ENCODE measurements around the gene HCN2.

DNA sequence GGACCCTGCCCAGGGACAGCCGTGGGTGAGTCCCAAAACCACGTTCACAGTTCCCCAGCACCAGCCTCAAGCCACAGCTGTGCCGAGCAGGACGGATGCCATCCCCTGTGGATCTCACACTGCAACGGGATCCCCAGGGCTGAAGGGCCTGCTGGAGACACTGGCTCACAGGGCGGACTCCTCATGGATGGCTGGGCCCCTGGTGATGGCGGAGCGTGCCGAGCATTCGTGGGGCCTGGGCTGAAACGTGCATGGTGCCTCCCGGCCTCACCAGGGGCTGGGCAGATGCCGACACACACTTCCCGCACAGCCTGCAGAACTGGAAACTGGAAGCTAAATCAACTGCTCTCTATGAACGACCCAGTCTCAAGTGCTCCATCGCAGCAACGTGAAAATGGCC is 63.7 kb downstream of the HCN2 start:
- TF ChIP-seq, protein P1, sequence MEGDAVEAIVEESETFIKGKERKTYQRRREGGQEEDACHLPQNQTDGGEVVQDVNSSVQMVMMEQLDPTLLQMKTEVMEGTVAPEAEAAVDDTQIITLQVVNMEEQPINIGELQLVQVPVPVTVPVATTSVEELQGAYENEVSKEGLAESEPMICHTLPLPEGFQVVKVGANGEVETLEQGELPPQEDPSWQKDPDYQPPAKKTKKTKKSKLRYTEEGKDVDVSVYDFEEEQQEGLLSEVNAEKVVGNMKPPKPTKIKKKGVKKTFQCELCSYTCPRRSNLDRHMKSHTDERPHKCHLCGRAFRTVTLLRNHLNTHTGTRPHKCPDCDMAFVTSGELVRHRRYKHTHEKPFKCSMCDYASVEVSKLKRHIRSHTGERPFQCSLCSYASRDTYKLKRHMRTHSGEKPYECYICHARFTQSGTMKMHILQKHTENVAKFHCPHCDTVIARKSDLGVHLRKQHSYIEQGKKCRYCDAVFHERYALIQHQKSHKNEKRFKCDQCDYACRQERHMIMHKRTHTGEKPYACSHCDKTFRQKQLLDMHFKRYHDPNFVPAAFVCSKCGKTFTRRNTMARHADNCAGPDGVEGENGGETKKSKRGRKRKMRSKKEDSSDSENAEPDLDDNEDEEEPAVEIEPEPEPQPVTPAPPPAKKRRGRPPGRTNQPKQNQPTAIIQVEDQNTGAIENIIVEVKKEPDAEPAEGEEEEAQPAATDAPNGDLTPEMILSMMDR (IDR thresholded peaks at IDR 0.05), result no peak
- TF ChIP-seq GABPA (IDR thresholded peaks at IDR 0.05; ENCODE audit: low read depth) (no peak), RFX5 (IDR thresholded peaks at IDR 0.05; ENCODE audit: low read length) (no peak), FOXM1 (IDR thresholded peaks at IDR 0.05; ENCODE audit: low read depth) (no peak), CHD2 (IDR thresholded peaks at IDR 0.05; ENCODE audit: low read length, partially characterized antibody) (no peak), EZH2phosphoT487 (IDR thresholded peaks at IDR 0.05; ENCODE audit: borderline replicate concordance, low read depth) (no peak), EP300 (IDR thresholded peaks at IDR 0.05; ENCODE audit: borderline replicate concordance in 1 of 2, low read depth in 1 of 2, low read length in 1 of 2) (no peak)
- TF ChIP-seq, protein P2, sequence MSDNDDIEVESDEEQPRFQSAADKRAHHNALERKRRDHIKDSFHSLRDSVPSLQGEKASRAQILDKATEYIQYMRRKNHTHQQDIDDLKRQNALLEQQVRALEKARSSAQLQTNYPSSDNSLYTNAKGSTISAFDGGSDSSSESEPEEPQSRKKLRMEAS (IDR thresholded peaks at IDR 0.05; ENCODE audit: low read depth), result no peak
- TF ChIP-seq, protein P3, sequence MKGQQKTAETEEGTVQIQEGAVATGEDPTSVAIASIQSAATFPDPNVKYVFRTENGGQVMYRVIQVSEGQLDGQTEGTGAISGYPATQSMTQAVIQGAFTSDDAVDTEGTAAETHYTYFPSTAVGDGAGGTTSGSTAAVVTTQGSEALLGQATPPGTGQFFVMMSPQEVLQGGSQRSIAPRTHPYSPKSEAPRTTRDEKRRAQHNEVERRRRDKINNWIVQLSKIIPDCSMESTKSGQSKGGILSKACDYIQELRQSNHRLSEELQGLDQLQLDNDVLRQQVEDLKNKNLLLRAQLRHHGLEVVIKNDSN (IDR thresholded peaks at IDR 0.05; ENCODE audit: borderline replicate concordance, low read depth), result no peak
- TF ChIP-seq, protein P4, sequence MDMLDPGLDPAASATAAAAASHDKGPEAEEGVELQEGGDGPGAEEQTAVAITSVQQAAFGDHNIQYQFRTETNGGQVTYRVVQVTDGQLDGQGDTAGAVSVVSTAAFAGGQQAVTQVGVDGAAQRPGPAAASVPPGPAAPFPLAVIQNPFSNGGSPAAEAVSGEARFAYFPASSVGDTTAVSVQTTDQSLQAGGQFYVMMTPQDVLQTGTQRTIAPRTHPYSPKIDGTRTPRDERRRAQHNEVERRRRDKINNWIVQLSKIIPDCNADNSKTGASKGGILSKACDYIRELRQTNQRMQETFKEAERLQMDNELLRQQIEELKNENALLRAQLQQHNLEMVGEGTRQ (IDR thresholded peaks at IDR 0.05; ENCODE audit: borderline replicate concordance, low read depth, low read length), result no peak
